AG04450 (cell line): ENCODE measurements around the gene INTS3. TPM values are rescaled to one million over a fixed set of nuclear protein-coding genes. Genes with fewer than 3 reads are reported as not detected.

Experiments used
- CTCF ChIA-PET: fragments of 300-600, 350-600 bp; formaldehyde crosslinking; extraction: SDS; loops from one replicate; lab custom pipeline; 2022; ENCODE audit warnings: antibody characterized with exemption, inconsistent platforms; lab: Charles Lee
- POLR2A ChIA-PET: fragments of 350-600 bp; formaldehyde crosslinking; extraction: SDS; loops from one replicate; lab custom pipeline; 2021; ENCODE audit warnings: antibody characterized with exemption, inconsistent platforms; lab: Yijun Ruan, JAX
- DNase-seq: peaks from one replicate; pipeline ENCODE4 v3.0.0-alpha.2; 2011; ENCODE audit warnings: low read depth, low spot score
- H3K27ac ChIP-seq: one replicate; pipeline ENCODE4 v1.5.1; 2012; ENCODE audit warnings: low read depth, low read length, control low read depth
- H3K27me3 ChIP-seq: one replicate; pipeline ENCODE4 v1.6.0; 2012; ENCODE audit warnings: low read length; ENCODE audit not compliant: control insufficient read depth, insufficient read depth
- H3K4me3 ChIP-seq: 2 replicates; pipeline ENCODE4 v1.5.1; 2011; ENCODE audit warnings: mild to moderate bottlenecking, low read depth, low read length, control low read depth
- H3K9me3 ChIP-seq: 2 replicates; pipeline ENCODE4 v1.5.1; 2012; ENCODE audit warnings: low read length; ENCODE audit not compliant: control insufficient read depth, insufficient read depth
- CTCF ChIP-seq: IDR thresholded peaks from 2 replicates; pipeline ENCODE4 v1.5.1; 2011; ENCODE audit warnings: low read depth, low read length, control low read depth, inconsistent platforms
- polyA plus RNA-seq: library from polyadenylated mRNA; depleted of rRNA; stranded (reverse); fragments of >200 nt; gene quantifications from 2 replicates; pipeline ENCODE4 v1.2.3, GENCODE V29; 2011

The INTS3 gene
- polyA plus RNA-seq, 1 experiment = 45.1 TPM

GRCh38 chr1:153798468-153798780, 70.6 kb downstream of the INTS3 start:
- CTCF ChIA-PET = interaction anchor here (0.5 to 4.3 kb wide), 7 partner anchors 9 to 1319 kb away, joined by 3 to 44 read pairs (median 4); partner anchors contain the start of genes DENND4B and RAB13
- POLR2A ChIA-PET = no interaction called here
- TF ChIP-seq CTCF = no peak

GRCh38 chr1:153799016-153799415, 71.2 kb downstream of the INTS3 start:
- H3K9me3 ChIP-seq = no peaks in the 10 kb centered on the region
- CTCF ChIA-PET = interaction anchor here (1.0 to 4.3 kb wide), 4 partner anchors 9 to 187 kb away, joined by 3 to 44 read pairs (median 11); partner anchors contain the start of genes DENND4B and RAB13
- H3K27ac ChIP-seq = no peak overlapping the region
- DNase-seq = no peak
- TF ChIP-seq CTCF = no peak
- POLR2A ChIA-PET = no interaction called here
- H3K4me3 ChIP-seq = no peak overlapping the region
- no peaks in the 10 kb centered on the region for H3K27me3 ChIP-seq

More at GRCh38 chr1:153798468-153798780, 70.6 kb downstream of the INTS3 start:
- Histone ChIP-seq H3K27ac (no peak overlapping the region), H3K9me3 (no peaks in the 10 kb centered on the region), H3K27me3 (no peaks in the 10 kb centered on the region), H3K4me3 (no peak overlapping the region)
- no peak for DNase-seq

- ChIA-PET POLR2A (no interaction called here), CTCF (no interaction called here)
- TF ChIP-seq CTCF = no peak
- no peaks in the 10 kb centered on the region for H3K9me3 ChIP-seq
- no peaks in the 10 kb centered on the region for H3K27me3 ChIP-seq
- H3K27ac ChIP-seq = no peak overlapping the region
- no peak for DNase-seq
- no peak overlapping the region for H3K4me3 ChIP-seq
Observed at GRCh38 chr1:153799566-153800465, 72.0 kb downstream of the INTS3 start.

GRCh38 chr1:153800516-153800915, 72.7 kb downstream of the INTS3 start:
- no peaks in the 10 kb centered on the region for H3K27me3 ChIP-seq
- H3K27ac ChIP-seq = no peak overlapping the region
- no peak for DNase-seq
- CTCF ChIA-PET = no interaction called here
- no peaks in the 10 kb centered on the region for H3K9me3 ChIP-seq
- no peak for TF ChIP-seq CTCF
- no peak overlapping the region for H3K4me3 ChIP-seq
- POLR2A ChIA-PET = interaction anchor here (0.8 kb wide), 1 partner anchor 166 kb away, joined by 3 read pairs; the partner anchor contains the start of gene CHTOP

- TF ChIP-seq CTCF = no peak
- no peaks in the 10 kb centered on the region for H3K27me3 ChIP-seq
- H3K27ac ChIP-seq = no peak overlapping the region
- POLR2A ChIA-PET = interaction anchor here (0.8 kb wide), 1 partner anchor 167 kb away, joined by 3 read pairs; the partner anchor contains the start of gene CHTOP
- DNase-seq = no peak
- H3K9me3 ChIP-seq = no peaks in the 10 kb centered on the region
- no peak overlapping the region for H3K4me3 ChIP-seq
- CTCF ChIA-PET = no interaction called here
Observed at GRCh38 chr1:153801028-153801625, 73.3 kb downstream of the INTS3 start.
